Suprapubic skin (tissue), 4 donors: ENCODE results near the gene RBFA.

Experiments
- POLR2A ChIP-seq, 2 donors: fragments of 450-650 bp; IDR thresholded peaks; one replicate each; pipeline ENCODE4 v1.6.1; 2017; ENCODE audit warnings: antibody characterized with exemption in 2 of 2, mild to moderate bottlenecking in 2 of 2, moderate library complexity in 2 of 2
- POLR2AphosphoS5 ChIP-seq, 3 donors: sonication (generic); formaldehyde crosslinking; IDR thresholded peaks; one replicate each; pipeline ENCODE4 v1.6.1; 2017; ENCODE audit warnings: antibody characterized with exemption in 3 of 3

- TF ChIP-seq POLR2AphosphoS5 (IDR thresholded peaks at IDR 0.05) = no peak
- no peak for TF ChIP-seq POLR2A (IDR thresholded peaks at IDR 0.05)
Observed at GRCh38 chr18:80074697-80075096, 40.5 kb downstream of the RBFA start.
